IPS DF 4.7 (cell line): ENCODE results near the gene ILDR2.

Source experiments
- DNase-seq: peaks from one replicate; pipeline ENCODE4 v3.0.0-alpha.2; 2013; ENCODE audit warnings: low spot score; ENCODE audit errors: extremely low read depth

Gene ILDR2, protein sequence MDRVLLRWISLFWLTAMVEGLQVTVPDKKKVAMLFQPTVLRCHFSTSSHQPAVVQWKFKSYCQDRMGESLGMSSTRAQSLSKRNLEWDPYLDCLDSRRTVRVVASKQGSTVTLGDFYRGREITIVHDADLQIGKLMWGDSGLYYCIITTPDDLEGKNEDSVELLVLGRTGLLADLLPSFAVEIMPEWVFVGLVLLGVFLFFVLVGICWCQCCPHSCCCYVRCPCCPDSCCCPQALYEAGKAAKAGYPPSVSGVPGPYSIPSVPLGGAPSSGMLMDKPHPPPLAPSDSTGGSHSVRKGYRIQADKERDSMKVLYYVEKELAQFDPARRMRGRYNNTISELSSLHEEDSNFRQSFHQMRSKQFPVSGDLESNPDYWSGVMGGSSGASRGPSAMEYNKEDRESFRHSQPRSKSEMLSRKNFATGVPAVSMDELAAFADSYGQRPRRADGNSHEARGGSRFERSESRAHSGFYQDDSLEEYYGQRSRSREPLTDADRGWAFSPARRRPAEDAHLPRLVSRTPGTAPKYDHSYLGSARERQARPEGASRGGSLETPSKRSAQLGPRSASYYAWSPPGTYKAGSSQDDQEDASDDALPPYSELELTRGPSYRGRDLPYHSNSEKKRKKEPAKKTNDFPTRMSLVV

GRCh38 chr1:166975361-166976129 is at the start of gene ILDR2:
Gene ILDR2 (minus strand): TSS chr1:166975540. CDS start chr1:166975268, 272 bp downstream.
- no peak for DNase-seq

DNA sequence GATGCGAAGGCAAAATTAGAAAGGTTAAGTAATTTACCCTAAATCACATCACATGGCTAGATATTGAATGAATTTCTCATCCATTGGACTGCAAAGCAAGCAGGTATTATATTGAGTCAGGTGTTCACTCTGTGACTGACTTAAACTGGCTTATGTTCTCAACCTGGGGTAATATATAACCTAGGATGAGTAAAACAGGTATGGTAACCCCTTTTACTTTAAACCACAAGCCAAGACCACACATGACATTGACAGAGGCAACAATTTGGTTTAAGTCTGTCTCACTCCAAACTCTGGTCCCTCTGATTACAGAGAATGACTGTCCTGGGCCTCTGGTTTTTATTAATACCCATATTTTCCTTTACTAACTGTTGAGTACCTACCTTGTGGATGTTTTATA is 47.0 kb upstream of the ILDR2 start:
- no peak for DNase-seq

DNA sequence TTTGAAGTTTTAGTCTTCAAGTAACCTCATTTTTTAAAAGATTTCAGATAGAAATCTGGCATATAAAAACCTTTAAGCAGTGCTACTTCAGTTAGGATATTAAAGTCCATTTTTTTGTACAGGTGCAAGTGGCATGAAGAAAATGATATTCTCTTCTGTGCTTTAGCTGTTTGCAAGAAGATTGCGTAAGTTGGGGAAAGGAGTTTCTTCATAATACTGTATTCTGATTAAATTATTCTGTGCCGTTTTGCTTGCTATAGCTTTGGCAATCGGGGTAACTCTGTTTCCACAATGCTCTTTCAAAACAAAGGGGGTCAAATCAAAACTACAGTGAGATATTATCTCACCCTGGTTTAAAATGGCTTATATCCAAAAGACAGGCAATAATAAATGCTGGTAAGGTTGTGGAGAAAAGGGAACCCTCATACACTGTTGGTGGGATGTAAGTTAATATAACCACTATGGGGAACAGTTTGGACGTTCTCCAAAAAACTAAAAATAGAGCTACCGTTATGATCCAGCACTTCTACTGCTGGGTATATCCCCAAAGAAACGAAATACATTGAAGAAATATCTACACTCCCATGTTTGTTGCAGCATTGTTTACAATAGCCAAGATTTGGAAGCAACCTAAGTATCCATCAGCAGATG is 40.9 kb upstream of the ILDR2 start:
- no peak for DNase-seq

GRCh38 chr1:167013108-167013929 is 38.0 kb upstream of the ILDR2 start:
- no peak for DNase-seq

DNA sequence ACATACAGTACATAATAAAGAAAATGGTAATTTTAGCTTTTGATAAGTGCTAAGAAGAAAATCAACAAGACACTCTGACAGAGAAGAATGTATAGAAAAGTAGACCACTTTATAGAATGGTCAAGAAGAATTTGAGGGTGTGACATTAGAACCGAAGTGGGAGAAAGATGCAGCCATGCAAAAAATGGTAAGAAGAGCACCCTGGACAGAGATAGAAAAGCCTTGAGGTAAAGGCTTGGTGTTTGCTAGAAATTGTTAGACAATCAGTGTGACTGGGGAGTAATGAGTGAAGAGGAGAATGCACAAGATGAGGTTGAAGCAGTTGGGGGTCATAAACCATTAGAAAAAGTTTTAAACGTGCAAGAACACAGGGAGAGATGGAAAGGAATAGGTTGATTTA is 37.2 kb upstream of the ILDR2 start:
- DNase-seq: no peak

GRCh38 chr1:167011560-167012191 is 36.3 kb upstream of the ILDR2 start:
- no peak for DNase-seq

DNA sequence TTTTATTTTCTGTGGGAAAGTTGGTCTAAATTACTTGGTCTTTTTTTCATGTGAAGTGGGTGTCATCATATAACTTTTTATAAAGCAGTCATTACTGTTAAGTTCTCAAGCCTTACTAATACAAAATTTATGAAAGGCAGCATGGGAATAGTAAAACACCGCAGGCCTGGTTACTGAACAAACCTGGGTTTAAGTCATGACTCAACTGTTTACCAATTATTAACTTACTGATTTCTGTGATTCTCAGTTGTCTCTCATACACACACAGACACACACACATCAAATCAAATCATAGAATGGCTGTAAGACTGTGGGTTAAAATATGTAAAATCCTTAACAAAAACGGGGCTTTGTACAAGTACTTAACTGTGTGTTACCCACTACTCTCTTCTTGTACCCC is 28.4 kb upstream of the ILDR2 start:
- DNase-seq: no peak

- DNase-seq: no peak
Measured at GRCh38 chr1:167002354-167002753, 27.0 kb upstream of the ILDR2 start.

GRCh38 chr1:167000546-167000945 is 25.2 kb upstream of the ILDR2 start:
- DNase-seq: no peak

GRCh38 chr1:166999500-167000055 is 24.2 kb upstream of the ILDR2 start:
- DNase-seq: no peak

DNA sequence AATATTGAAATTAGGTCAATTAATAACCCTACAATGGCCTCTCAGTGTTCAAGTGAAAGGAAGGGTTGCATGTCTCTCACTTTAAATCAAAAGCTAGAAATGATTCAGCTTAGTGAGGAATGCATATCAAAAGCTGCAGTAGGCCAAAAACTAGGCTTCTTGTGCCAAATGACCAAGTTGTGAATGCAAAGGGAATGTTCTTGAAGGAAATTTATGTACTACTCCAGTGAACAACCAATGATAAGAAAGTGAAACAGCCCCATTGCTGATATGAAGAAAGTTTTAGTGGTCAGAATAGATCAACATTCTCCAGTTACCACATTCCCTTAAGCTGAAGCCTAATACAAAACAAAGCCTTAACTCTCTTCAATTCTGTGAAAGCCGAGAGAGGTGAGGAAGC is 23.7 kb upstream of the ILDR2 start:
- DNase-seq: no peak

GRCh38 chr1:166988974-166989515 is 13.7 kb upstream of the ILDR2 start, which contains the start of gene MAEL:
Gene MAEL (plus strand): TSS chr1:166989280. CDS start chr1:166989353, 73 bp downstream.
- DNase-seq: no peak

DNA sequence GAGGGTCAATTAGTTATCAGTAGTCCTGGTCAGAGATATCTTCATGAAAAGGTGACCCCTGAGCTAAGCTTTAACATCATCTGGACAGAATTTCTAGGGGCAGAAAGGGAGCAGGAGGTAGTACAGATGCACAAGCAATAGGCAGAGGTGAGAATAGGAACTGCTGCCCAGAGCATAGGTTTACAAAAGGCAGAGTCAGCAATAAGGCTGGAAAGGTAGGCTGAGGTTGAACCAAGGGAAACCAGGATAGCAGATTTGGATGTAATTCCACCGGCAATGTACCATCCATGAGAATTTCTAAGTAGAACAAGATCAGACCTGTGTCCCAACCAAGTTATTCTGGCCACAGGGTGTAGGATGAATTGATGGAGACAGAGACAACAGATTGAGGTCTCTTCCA is 6.2 kb upstream of the ILDR2 start:
- no peak for DNase-seq

DNA sequence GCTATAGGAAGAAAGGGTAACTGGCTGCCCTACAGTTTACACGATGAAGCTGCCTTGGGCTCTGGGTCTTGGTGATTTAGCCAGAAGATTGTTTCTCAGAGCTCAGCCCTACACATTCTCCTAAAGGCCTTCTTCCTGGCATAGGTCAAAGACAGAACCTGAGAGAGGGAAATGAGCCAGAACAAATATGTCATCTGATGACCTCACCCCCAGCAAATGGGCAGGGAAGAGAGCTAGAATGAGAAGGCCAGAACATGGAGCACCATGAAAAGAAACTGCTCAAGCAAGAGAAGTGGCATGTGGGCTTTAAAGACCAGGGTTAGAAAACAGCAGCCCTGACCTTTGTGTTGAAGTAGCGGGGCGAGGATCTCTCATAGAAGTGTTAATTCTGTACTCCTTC is 5.5 kb upstream of the ILDR2 start:
- no peak for DNase-seq

GRCh38 chr1:166980383-166980782 is 5.0 kb upstream of the ILDR2 start:
- no peak for DNase-seq

GRCh38 chr1:166978821-166979220 is 3.5 kb upstream of the ILDR2 start:
- DNase-seq: no peak

GRCh38 chr1:166977951-166978350 is 2.6 kb upstream of the ILDR2 start:
- DNase-seq: no peak

GRCh38 chr1:166974647-166975345 is 544 bp downstream of the ILDR2 start:
- no peak for DNase-seq

DNA sequence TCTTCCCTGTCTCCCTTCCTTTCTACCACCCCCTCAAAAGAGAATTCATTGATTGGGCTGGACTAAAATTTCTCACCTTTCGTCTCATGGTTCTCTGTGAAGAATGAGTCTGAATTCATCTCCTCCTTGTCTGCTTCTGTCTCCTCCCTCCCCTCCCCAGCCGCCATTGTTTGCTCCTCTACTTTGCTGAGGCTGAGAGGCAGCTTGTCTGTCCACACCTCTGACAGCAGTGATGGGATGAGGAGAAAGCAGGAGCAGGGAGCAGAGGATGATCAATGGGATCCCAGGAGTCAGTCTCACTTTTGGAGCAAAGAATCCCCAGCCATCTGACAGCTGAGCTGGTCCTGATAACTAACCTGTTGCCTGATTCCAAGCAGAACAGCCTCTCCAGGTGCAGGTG is 2.5 kb downstream of the ILDR2 start:
- no peak for DNase-seq
